HCT116 (cell line): ENCODE measurements around the gene MFGE8. TPM values are rescaled to one million over a fixed set of nuclear protein-coding genes. Genes with fewer than 3 reads are reported as not detected.

ENCODE experiments used
- ATAC-seq: fragments of 200-7000 bp; cut with Tn5 transposase; 2 replicates; pipeline ENCODE4 v1.9.1; 2020; ENCODE audit warnings: mild to moderate bottlenecking, moderate library complexity
- BruUV-seq: library from RNA; stranded (reverse); fragments of 400-500 nt; replicated peaks from 2 replicates; lab custom pipeline; 2021; lab: Mats Ljungman, UMichigan
- CTCF ChIA-PET: fragments of 300-600 bp; sonication (Branson Sonifier 250); formaldehyde crosslinking; loops from one replicate; lab custom pipeline; 2021; ENCODE audit warnings: antibody characterized with exemption; lab: Charles Lee
- POLR2A ChIA-PET: fragments of 300-600, 350-600 bp; sonication (Branson Sonifier 250); formaldehyde crosslinking; loops from one replicate; lab custom pipeline; 2021; ENCODE audit warnings: antibody characterized with exemption; lab: Charles Lee
- RAD21 ChIA-PET, 2 experiments: fragments of 300-600 bp; sonication (Branson Sonifier 250); formaldehyde crosslinking; loops; one replicate each; lab custom pipeline; 2023; ENCODE audit warnings: low total read pairs in 2 of 2; ENCODE audit not compliant: uncharacterized antibody in 2 of 2, unreplicated experiment in 2 of 2, low non-redundant PET in 1 of 2; lab: Charles Lee
- DNase-seq: peaks from one replicate; pipeline ENCODE4 v3.0.0-alpha.2; 2010; ENCODE audit warnings: low read depth, low spot score
- H2AFZ ChIP-seq: fragments of 200-600 bp; shearing (Covaris generic), sonication (generic); 2 replicates; pipeline ENCODE4 v1.6.1; 2017; ENCODE audit warnings: low read depth, mixed run types, mixed read lengths, antibody characterized with exemption, low read length; ENCODE audit not compliant: poor library complexity, severe bottlenecking
- H3K27ac ChIP-seq: 2 replicates; pipeline ENCODE4 v1.5.1; 2012; ENCODE audit warnings: low read depth, low read length
- H3K27me3 ChIP-seq: fragments of 200-600 bp; sonication (generic); 2 replicates; pipeline ENCODE4 v1.6.1; 2016; ENCODE audit warnings: mixed run types, low read length, mixed read lengths; ENCODE audit not compliant: insufficient read depth
- H3K36me3 ChIP-seq, 2 experiments: fragments of 200-500 bp in 1 of 2; fragments of 200-600 bp in 1 of 2; sonication (Bioruptor generic) in 1 of 2; sonication (generic) in 1 of 2; 2 replicates each; pipeline versions ENCODE4 v1.5.1 to v1.6.1; 2014 to 2016; ENCODE audit warnings: low read length in 2 of 2, inconsistent platforms in 1 of 2, mixed read lengths in 1 of 2, mixed run types in 1 of 2; ENCODE audit not compliant: insufficient read depth in 2 of 2, control insufficient read depth in 1 of 2
- H3K4me1 ChIP-seq, 2 experiments: fragments of 200-600 bp in 1 of 2; sonication (generic) in 1 of 2; 2 replicates each; pipeline versions ENCODE4 v1.5.1 to v1.6.1; 2012 to 2017; ENCODE audit warnings: low read length in 2 of 2, inconsistent platforms in 1 of 2, mild to moderate bottlenecking in 1 of 2, mixed read lengths in 1 of 2, mixed run types in 1 of 2, moderate library complexity in 1 of 2; ENCODE audit not compliant: insufficient read depth in 2 of 2, control insufficient read depth in 1 of 2
- H3K4me2 ChIP-seq: fragments of 200-600 bp; sonication (generic); 2 replicates; pipeline ENCODE4 v1.6.1; 2017; ENCODE audit warnings: mixed run types, low read length, mixed read lengths
- H3K4me3 ChIP-seq, 2 experiments: fragments of 200-600 bp in 1 of 2; sonication (generic) in 1 of 2; replicated peaks in 1 of 2; 2 replicates each; pipeline ENCODE4 v1.5.1; 2011 to 2016; ENCODE audit warnings: low read length in 2 of 2, control low read depth in 1 of 2, low read depth in 1 of 2, mild to moderate bottlenecking in 1 of 2, mixed read lengths in 1 of 2, mixed run types in 1 of 2
- H3K79me2 ChIP-seq: fragments of 200-600 bp; sonication (generic); 2 replicates; pipeline ENCODE4 v1.6.1; 2017; ENCODE audit warnings: mild to moderate bottlenecking, mixed run types, low read length, moderate library complexity, mixed read lengths; ENCODE audit not compliant: insufficient read depth
- H3K9ac ChIP-seq: fragments of 200-600 bp; sonication (generic); 2 replicates; pipeline ENCODE4 v1.6.1; 2016; ENCODE audit warnings: low read length, mixed read lengths
- H3K9me2 ChIP-seq: fragments of 200-600 bp; sonication (generic), shearing (Covaris generic); 2 replicates; pipeline ENCODE4 v1.6.1; 2017; ENCODE audit warnings: mixed run types, mild to moderate bottlenecking, moderate library complexity; ENCODE audit not compliant: insufficient read depth
- H3K9me3 ChIP-seq, 2 experiments: fragments of 200-500 bp in 1 of 2; fragments of 200-600 bp in 1 of 2; sonication (Bioruptor generic) in 1 of 2; sonication (generic) in 1 of 2; 2 replicates each; pipeline ENCODE4 v1.6.1; 2014 to 2017; ENCODE audit warnings: low read length in 2 of 2, mixed read lengths in 2 of 2, inconsistent platforms in 1 of 2, low read depth in 1 of 2, mild to moderate bottlenecking in 1 of 2, mixed run types in 1 of 2, moderate library complexity in 1 of 2; ENCODE audit not compliant: control insufficient read depth in 1 of 2, insufficient read depth in 1 of 2
- H4K20me1 ChIP-seq: fragments of 200-600 bp; sonication (generic), shearing (Covaris generic); 2 replicates; pipeline ENCODE4 v1.6.1; 2017; ENCODE audit warnings: mixed run types, mild to moderate bottlenecking, moderate library complexity; ENCODE audit not compliant: insufficient read depth
- CBX3 ChIP-seq: IDR thresholded peaks from 2 replicates; pipeline ENCODE4 v1.6.1; 2012; ENCODE audit warnings: low read depth
- EGR1 ChIP-seq: IDR thresholded peaks from 2 replicates; pipeline ENCODE4 v1.6.1; 2012; ENCODE audit warnings: low read depth
- EZH2 ChIP-seq: fragments of 200-600 bp; sonication (generic); IDR thresholded peaks from 2 replicates; pipeline ENCODE4 v1.6.1; 2017; ENCODE audit warnings: antibody characterized with exemption, mixed run types
- EZH2phosphoT487 ChIP-seq: fragments of 200-600 bp; IDR thresholded peaks from 2 replicates; pipeline ENCODE4 v1.6.1; 2018; ENCODE audit warnings: antibody characterized with exemption, borderline replicate concordance
- FOSL1 ChIP-seq: IDR thresholded peaks from 2 replicates; pipeline ENCODE4 v1.6.1; 2012; ENCODE audit warnings: low read depth
- REST ChIP-seq: IDR thresholded peaks from 2 replicates; pipeline ENCODE4 v1.6.1; 2012; ENCODE audit warnings: low read depth
- SRF ChIP-seq: IDR thresholded peaks from 2 replicates; pipeline ENCODE4 v1.6.1; 2012; ENCODE audit warnings: low read depth
- YY1 ChIP-seq: IDR thresholded peaks from 2 replicates; pipeline ENCODE4 v1.6.1; 2011; ENCODE audit warnings: low read length, low read depth, moderate library complexity, mild to moderate bottlenecking; ENCODE audit not compliant: insufficient replicate concordance; ENCODE audit errors: extremely low read depth
- ZNF274 ChIP-seq: fragments of 200-500 bp; sonication (Bioruptor generic); IDR thresholded peaks from 2 replicates; pipeline ENCODE4 v1.6.1; 2014; ENCODE audit warnings: mild to moderate bottlenecking, low read depth, low read length, inconsistent platforms
- intact Hi-C: fragments of 100-400 bp; cut with micrococcal nuclease; formaldehyde crosslinking; loops from 2 replicates; pipeline ENCODE4 v1.10.0; 2022
- total RNA-seq: library from RNA; stranded (reverse); gene quantifications from one replicate; pipeline ENCODE4 v1.2.1, GENCODE V29; 2021; ENCODE audit not compliant: unreplicated experiment
- TF ChIP-seq, protein P1 (sequence below): IDR thresholded peaks from 2 replicates; pipeline ENCODE4 v1.6.1; 2012
- TF ChIP-seq, protein P2 (sequence below): IDR thresholded peaks from 2 replicates; pipeline ENCODE4 v1.6.1; 2011; ENCODE audit warnings: mild to moderate bottlenecking, low read length, moderate library complexity; ENCODE audit not compliant: insufficient replicate concordance; ENCODE audit errors: extremely low read depth

Gene MFGE8
- total RNA-seq, 1 experiment from 2014 or later: 70.7 TPM

DNA sequence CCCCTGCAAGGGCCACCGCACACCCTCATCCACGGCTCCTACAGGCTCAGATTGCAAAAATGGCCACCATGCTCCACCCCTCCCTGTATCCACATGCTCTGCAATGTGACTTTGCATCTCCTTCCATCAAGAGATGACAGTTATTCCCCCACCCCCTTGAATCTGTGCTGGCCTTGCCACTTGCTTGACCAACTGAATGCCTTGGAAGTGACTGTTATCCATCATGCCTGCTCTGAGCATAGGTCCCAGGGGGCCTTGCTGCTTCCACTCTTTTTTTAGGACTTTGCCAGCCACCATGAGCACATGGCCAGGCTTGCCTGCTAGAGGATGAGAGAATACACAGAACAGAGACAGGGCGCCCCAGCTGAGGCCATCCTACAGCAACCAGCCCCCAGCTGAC lies 31.4 kb downstream of the MFGE8 start (continued):
- no peak for TF ChIP-seq REST
- TF ChIP-seq SRF: no peak
- TF ChIP-seq EGR1: no peak
- TF ChIP-seq YY1: no peak
- TF ChIP-seq FOSL1: no peak
- no peak for TF ChIP-seq CBX3
- no peak for TF ChIP-seq EZH2phosphoT487
- TF ChIP-seq, all 23 proteins: peak for 0

DNA sequence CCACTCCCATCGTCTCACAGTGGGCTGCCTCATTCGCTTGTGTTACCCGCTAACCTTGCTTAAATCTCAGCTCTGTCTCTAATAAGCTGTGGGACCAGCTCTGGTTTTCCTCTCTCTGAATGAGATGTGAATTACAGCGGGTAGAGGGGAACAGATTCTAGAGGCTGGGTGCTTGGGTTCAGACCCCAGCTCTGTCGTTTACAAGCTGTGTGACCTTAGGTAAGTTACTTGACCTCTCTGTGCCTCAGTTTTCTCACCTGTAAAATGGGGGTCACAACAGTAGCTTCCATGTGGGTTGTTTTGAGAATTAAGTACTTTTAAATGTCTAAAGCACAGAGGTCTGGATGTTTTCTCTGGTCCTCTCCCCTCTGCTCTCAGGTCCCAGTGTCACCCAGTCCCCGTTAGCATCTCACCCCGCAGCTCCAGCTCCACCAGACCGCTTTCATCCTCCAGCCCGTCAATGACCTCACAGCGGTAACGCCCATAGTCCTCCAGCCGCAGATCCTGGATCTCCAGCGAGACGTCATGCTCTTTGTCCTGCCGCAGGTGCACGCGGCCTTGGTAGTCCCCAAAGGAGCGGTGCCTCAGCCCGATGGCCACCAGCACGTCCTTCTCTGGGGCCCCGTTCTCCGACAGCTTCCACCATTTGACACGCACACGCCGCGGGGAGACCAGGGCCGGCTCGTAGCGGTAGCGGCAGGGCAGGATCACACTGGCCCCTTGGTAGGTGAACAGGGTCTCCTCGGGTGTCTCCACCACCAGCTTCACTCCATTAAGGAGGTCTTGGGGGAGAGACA lies 32.0 kb downstream of the MFGE8 start:
- no peak overlapping the region for H3K9ac ChIP-seq
- no peak for DNase-seq
- no peak overlapping the region for H2AFZ ChIP-seq
- no peak overlapping the region for H3K4me2 ChIP-seq
- ChIA-PET CTCF (interaction anchor here (1.0 kb wide), 1 partner anchor 121 kb away, joined by 3 read pairs; no protein-coding TSS in a partner anchor), RAD21 (no interaction called here), POLR2A (no interaction called here)
- H3K79me2 ChIP-seq: no peaks in the 10 kb centered on the region
- no peaks in the 10 kb centered on the region for H3K9me2 ChIP-seq
- no peaks in the 10 kb centered on the region for H3K27me3 ChIP-seq
- no peaks in the 10 kb centered on the region for H3K9me3 ChIP-seq
- TF ChIP-seq REST: no peak
- no peak for TF ChIP-seq ZNF274
- TF ChIP-seq, protein P1, sequence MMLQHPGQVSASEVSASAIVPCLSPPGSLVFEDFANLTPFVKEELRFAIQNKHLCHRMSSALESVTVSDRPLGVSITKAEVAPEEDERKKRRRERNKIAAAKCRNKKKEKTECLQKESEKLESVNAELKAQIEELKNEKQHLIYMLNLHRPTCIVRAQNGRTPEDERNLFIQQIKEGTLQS: no peak
- TF ChIP-seq, protein P2, sequence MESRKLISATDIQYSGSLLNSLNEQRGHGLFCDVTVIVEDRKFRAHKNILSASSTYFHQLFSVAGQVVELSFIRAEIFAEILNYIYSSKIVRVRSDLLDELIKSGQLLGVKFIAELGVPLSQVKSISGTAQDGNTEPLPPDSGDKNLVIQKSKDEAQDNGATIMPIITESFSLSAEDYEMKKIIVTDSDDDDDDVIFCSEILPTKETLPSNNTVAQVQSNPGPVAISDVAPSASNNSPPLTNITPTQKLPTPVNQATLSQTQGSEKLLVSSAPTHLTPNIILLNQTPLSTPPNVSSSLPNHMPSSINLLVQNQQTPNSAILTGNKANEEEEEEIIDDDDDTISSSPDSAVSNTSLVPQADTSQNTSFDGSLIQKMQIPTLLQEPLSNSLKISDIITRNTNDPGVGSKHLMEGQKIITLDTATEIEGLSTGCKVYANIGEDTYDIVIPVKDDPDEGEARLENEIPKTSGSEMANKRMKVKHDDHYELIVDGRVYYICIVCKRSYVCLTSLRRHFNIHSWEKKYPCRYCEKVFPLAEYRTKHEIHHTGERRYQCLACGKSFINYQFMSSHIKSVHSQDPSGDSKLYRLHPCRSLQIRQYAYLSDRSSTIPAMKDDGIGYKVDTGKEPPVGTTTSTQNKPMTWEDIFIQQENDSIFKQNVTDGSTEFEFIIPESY: no peak
- TF ChIP-seq CBX3: no peak
- no peak for TF ChIP-seq YY1
- TF ChIP-seq EGR1: no peak
- no peak for TF ChIP-seq EZH2
- H3K4me1 ChIP-seq: peaks cover 0 to 10% of the 10 kb centered on the region in 2 experiments; a peak in 2 of 4 replicates
- BruUV-seq: no TSS peak
- no peaks in the 10 kb centered on the region for H4K20me1 ChIP-seq
- H3K27ac ChIP-seq: no peak overlapping the region
- H3K4me3 ChIP-seq: no peak overlapping the region
- intact Hi-C loops: no loop called here
- H3K36me3 ChIP-seq: no peaks in the 10 kb centered on the region
- no peak for ATAC-seq
